ENCODE data around the gene POU2F1.

The POU2F1 gene

DNA sequence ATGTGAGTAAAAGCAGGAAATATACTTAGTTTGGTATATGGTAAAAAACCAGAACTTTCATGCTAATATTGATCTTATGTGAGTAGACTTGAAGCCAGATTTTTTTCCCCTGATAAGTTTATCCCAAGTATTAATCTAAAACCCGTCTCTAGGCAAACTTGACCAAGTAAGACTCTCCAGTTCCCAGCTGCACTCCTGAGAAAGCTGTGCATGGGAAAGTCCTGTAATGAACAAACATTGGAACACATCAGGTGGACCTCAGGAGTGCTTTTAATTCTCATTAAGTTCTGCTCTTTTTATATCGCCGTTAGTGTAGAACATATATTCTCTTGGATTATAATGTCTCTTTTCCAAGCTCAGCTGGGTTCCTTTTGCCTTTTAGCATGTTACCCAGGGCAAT is 192.6 kb downstream of the POU2F1 start:
- no peaks in the 10 kb centered on the region for H3K9me3 ChIP-seq (ENCODE audit: control insufficient read depth, insufficient read depth, low read length)
- H3K4me1 ChIP-seq (ENCODE audit: control insufficient read depth, insufficient read depth, low read length), result peaks cover 2% of the 10 kb centered on the region; the same call in 1 of the 2 replicates
- no CpG with 5 or more reads among the region's 3 CpGs for WGBS (ENCODE audit: insufficient coverage, insufficient read length)
- peaks cover 11% of the 10 kb centered on the region for H3K36me3 ChIP-seq (ENCODE audit: control insufficient read depth, insufficient read depth, low read length)
- no peak overlapping the region for H3K27ac ChIP-seq (ENCODE audit: low read length)
- DNase-seq (ENCODE audit: low read depth, low spot score), result no peak
- no peak overlapping the region for H3K4me3 ChIP-seq (ENCODE audit: low read length)
- no peaks in the 10 kb centered on the region for H3K27me3 ChIP-seq (ENCODE audit: control insufficient read depth, insufficient read depth, low read length)

GRCh38 chr1:167416506-167416905 is 195.8 kb downstream of the POU2F1 start:
- H3K36me3 ChIP-seq (ENCODE audit: control insufficient read depth, insufficient read depth, low read length), result peaks cover 11% of the 10 kb centered on the region
- no peak overlapping the region for H3K27ac ChIP-seq (ENCODE audit: low read length)
- no CpG with 5 or more reads among the region's 1 CpG for WGBS (ENCODE audit: insufficient coverage, insufficient read length)

DNA sequence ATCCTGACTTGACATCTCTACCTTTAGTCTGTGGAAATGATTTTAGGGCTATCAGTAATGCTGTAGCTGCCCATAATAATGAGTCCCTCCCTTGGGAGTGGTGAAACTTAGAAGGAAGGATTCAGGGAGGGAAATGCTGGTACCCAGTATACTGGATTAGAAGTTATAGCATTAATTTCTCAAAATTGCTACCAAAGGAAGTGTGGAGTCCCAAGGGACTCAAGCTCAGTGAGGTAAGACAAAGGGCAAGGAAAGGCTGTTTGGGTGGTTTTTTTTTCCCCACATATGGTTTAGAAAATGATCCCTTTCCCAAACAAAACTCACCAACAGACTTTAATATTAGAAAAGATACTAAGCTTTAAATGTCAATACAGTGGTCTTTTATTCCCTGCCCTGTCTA is 197.7 kb downstream of the POU2F1 start:
- H3K4me3 ChIP-seq (ENCODE audit: low read length), result no peak overlapping the region
- no peaks in the 10 kb centered on the region for H3K9me3 ChIP-seq (ENCODE audit: control insufficient read depth, insufficient read depth, low read length)
- H3K27me3 ChIP-seq (ENCODE audit: control insufficient read depth, insufficient read depth, low read length), result no peaks in the 10 kb centered on the region
- H3K36me3 ChIP-seq (ENCODE audit: control insufficient read depth, insufficient read depth, low read length), result peaks cover 4% of the 10 kb centered on the region; the same call in 1 of the 2 replicates
- H3K4me1 ChIP-seq (ENCODE audit: control insufficient read depth, insufficient read depth, low read length), result peaks cover 2% of the 10 kb centered on the region; the same call in 1 of the 2 replicates
- no peak for DNase-seq (ENCODE audit: low read depth, low spot score)
- no peak overlapping the region for H3K27ac ChIP-seq (ENCODE audit: low read length)

More at GRCh38 chr1:167416506-167416905, 195.8 kb downstream of the POU2F1 start:
- Histone ChIP-seq H3K9me3 (ENCODE audit: control insufficient read depth, insufficient read depth, low read length) (no peaks in the 10 kb centered on the region), H3K27me3 (ENCODE audit: control insufficient read depth, insufficient read depth, low read length) (no peaks in the 10 kb centered on the region), H3K4me3 (ENCODE audit: low read length) (no peak overlapping the region), H3K4me1 (ENCODE audit: control insufficient read depth, insufficient read depth, low read length) (peaks cover 2% of the 10 kb centered on the region; the same call in 1 of the 2 replicates)
- DNase-seq (ENCODE audit: low read depth, low spot score), result no peak

DNA sequence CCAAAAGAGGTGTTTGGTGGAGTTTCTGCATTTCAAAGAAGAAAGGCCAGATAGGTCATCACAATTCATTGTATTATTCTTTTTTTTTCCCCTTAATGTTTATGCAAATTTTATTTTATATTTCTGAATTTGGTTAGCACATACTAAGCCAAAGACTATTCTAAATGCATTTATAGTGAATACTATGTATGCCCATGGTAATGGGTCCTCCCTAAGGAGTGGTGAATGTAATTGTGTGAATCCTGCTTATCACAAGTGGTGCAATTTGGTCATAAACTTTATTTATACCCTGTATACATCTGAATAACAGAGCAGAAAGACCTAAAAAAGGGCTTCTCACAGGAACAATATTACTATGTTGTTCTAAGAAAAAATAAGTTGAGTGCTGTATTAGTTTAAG is 198.6 kb downstream of the POU2F1 start:
- Histone ChIP-seq H3K27ac (ENCODE audit: low read length) (no peak overlapping the region), H3K4me1 (ENCODE audit: control insufficient read depth, insufficient read depth, low read length) (peaks cover 2% of the 10 kb centered on the region; the same call in 1 of the 2 replicates), H3K4me3 (ENCODE audit: low read length) (no peak overlapping the region), H3K36me3 (ENCODE audit: control insufficient read depth, insufficient read depth, low read length) (peaks cover 4% of the 10 kb centered on the region; the same call in 1 of the 2 replicates), H3K27me3 (ENCODE audit: control insufficient read depth, insufficient read depth, low read length) (no peaks in the 10 kb centered on the region), H3K9me3 (ENCODE audit: control insufficient read depth, insufficient read depth, low read length) (no peaks in the 10 kb centered on the region)
- DNase-seq (ENCODE audit: low read depth, low spot score), result no peak

- Histone ChIP-seq H3K27ac (ENCODE audit: low read length) (no peak overlapping the region), H3K9me3 (ENCODE audit: control insufficient read depth, insufficient read depth, low read length) (no peaks in the 10 kb centered on the region), H3K36me3 (ENCODE audit: control insufficient read depth, insufficient read depth, low read length) (peaks cover 2% of the 10 kb centered on the region; the same call in 1 of the 2 replicates), H3K27me3 (ENCODE audit: control insufficient read depth, insufficient read depth, low read length) (no peaks in the 10 kb centered on the region), H3K4me3 (ENCODE audit: low read length) (no peak overlapping the region), H3K4me1 (ENCODE audit: control insufficient read depth, insufficient read depth, low read length) (peaks cover 5% of the 10 kb centered on the region)
- DNase-seq (ENCODE audit: low read depth, low spot score), result no peak
- WGBS (ENCODE audit: insufficient coverage, insufficient read length), result no CpG with 5 or more reads among the region's 3 CpGs
Observed at GRCh38 chr1:167420510-167420909, 199.8 kb downstream of the POU2F1 start.

DNA sequence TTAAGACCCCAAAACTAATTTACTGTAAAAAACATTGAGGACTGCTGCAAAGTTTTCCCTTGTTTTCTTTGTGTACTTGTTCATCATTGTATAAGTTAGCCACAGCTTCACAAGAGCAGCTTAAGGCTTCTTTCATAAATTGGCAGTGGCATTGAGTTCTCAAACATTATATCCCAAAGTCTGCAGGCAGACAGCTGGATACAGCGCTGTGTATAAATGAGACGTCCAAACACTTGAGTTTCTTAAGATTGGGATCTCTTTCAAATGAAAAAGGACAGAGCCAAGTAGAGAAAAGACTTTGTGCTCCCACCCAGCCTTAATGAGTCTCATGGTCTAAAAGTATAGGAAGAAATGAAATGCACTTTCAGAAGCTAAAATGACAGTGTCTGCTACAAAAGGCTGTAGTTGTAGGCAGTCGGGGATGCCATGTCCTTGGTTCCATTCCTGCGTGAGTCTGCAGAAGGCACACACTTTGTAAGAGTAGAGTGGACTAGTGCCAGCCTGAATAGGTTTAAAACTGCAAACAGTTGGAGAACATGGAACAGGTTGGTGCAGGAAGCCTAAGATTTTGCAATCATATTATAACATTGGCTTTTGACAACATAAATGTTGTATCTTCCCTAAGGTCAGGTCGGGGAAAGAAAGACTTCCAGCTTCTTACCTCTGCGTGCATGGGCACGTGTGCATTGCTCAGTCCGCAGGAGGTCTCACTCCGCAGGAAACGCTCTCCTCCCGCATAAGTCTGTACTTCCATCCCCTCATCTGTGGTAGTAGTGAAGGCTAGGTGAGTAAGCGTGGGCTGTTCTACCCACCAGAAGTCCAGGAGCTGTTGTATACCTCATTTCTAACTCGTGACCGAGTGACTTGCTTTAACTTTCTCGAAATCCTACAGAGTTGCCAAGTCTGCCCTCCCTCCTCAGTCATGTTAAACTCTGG is 203.3 kb downstream of the POU2F1 start:
- Histone ChIP-seq H3K36me3 (ENCODE audit: control insufficient read depth, insufficient read depth, low read length) (no peaks in the 10 kb centered on the region), H3K27ac (ENCODE audit: low read length) (no peak overlapping the region), H3K9me3 (ENCODE audit: control insufficient read depth, insufficient read depth, low read length) (no peaks in the 10 kb centered on the region), H3K27me3 (ENCODE audit: control insufficient read depth, insufficient read depth, low read length) (no peaks in the 10 kb centered on the region), H3K4me1 (ENCODE audit: control insufficient read depth, insufficient read depth, low read length) (peaks cover 3% of the 10 kb centered on the region), H3K4me3 (ENCODE audit: low read length) (no peak overlapping the region)
- DNase-seq (ENCODE audit: low read depth, low spot score), result no peak
- no CpG with 5 or more reads among the region's 15 CpGs for WGBS (ENCODE audit: insufficient coverage, insufficient read length)

GRCh38 chr1:167425482-167425881 is 204.8 kb downstream of the POU2F1 start:
- Histone ChIP-seq H3K4me1 (ENCODE audit: control insufficient read depth, insufficient read depth, low read length) (peaks cover 7% of the 10 kb centered on the region), H3K27ac (ENCODE audit: low read length) (no peak overlapping the region), H3K9me3 (ENCODE audit: control insufficient read depth, insufficient read depth, low read length) (no peaks in the 10 kb centered on the region), H3K4me3 (ENCODE audit: low read length) (no peak overlapping the region), H3K36me3 (ENCODE audit: control insufficient read depth, insufficient read depth, low read length) (no peaks in the 10 kb centered on the region), H3K27me3 (ENCODE audit: control insufficient read depth, insufficient read depth, low read length) (no peaks in the 10 kb centered on the region)
- no CpG with 5 or more reads among the region's 7 CpGs for WGBS (ENCODE audit: insufficient coverage, insufficient read length)
- DNase-seq (ENCODE audit: low read depth, low spot score), result no peak

DNA sequence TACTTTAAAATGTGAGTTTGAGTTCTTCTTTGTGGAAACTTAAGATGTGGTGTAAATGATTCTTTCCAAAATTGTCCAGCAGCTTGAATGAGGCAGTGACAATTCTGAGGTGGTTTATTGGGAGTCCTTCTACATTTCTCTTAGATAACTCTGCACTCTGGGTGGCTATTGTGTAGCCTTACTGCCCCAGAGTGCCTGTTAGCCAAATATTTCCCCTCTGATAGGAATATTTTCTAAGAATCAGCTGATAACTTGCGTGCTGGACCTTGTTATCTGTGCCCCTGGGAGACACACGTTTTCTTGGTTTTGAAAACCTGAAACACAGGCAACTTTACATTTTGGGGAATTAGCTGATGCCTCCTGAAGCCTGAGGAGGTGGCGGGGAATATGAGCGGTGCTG is 206.0 kb downstream of the POU2F1 start:
- Histone ChIP-seq H3K9me3 (ENCODE audit: control insufficient read depth, insufficient read depth, low read length) (no peaks in the 10 kb centered on the region), H3K27me3 (ENCODE audit: control insufficient read depth, insufficient read depth, low read length) (no peaks in the 10 kb centered on the region), H3K27ac (ENCODE audit: low read length) (no peak overlapping the region), H3K4me3 (ENCODE audit: low read length) (no peak overlapping the region), H3K36me3 (ENCODE audit: control insufficient read depth, insufficient read depth, low read length) (no peaks in the 10 kb centered on the region), H3K4me1 (ENCODE audit: control insufficient read depth, insufficient read depth, low read length) (peaks cover 17% of the 10 kb centered on the region)
- no CpG with 5 or more reads among the region's 4 CpGs for WGBS (ENCODE audit: insufficient coverage, insufficient read length)
- no peak for DNase-seq (ENCODE audit: low read depth, low spot score)

DNA sequence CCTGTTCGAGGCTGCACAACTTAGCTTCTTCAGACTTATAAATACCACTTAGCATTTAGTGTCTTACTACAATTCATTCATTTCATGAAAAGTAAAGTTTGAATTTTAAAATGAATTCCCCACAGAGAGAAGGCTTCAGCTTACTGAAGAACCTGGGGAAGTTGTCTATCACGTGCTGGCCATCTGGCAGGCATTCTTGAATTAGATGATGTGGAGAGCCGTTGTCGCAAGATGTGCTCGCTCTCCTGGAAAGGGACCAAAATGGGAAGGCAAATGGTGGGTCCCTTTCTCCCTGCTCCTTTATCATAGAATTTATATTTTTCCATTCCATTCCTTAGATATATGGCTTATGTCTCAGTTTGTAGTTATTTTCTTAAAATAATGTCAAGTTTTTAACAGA is 207.2 kb downstream of the POU2F1 start:
- Histone ChIP-seq H3K27ac (ENCODE audit: low read length) (no peak overlapping the region), H3K4me3 (ENCODE audit: low read length) (no peak overlapping the region), H3K4me1 (ENCODE audit: control insufficient read depth, insufficient read depth, low read length) (peaks cover 22% of the 10 kb centered on the region), H3K27me3 (ENCODE audit: control insufficient read depth, insufficient read depth, low read length) (no peaks in the 10 kb centered on the region), H3K36me3 (ENCODE audit: control insufficient read depth, insufficient read depth, low read length) (no peaks in the 10 kb centered on the region), H3K9me3 (ENCODE audit: control insufficient read depth, insufficient read depth, low read length) (no peaks in the 10 kb centered on the region)
- no CpG with 5 or more reads among the region's 5 CpGs for WGBS (ENCODE audit: insufficient coverage, insufficient read length)
- no peak for DNase-seq (ENCODE audit: low read depth, low spot score)

DNA sequence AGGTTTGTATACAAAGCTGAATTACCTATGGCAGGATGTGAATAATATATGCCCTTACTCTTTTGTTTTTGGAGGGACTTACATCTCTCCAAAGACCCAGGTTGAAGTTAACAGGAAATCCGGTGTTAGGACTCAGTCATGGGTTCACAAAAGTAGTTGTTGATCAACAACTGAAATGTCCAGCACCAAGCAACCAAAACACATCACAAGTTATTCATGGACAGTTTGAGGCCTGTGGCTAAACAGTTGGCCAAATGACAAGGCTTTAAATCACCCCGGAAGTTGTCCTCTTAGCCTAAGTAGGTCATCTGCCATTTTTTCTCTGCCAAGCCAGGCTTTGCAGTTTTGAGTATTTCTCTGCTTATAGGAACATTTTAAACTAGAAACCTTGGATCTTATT is 207.7 kb downstream of the POU2F1 start:
- Histone ChIP-seq H3K36me3 (ENCODE audit: control insufficient read depth, insufficient read depth, low read length) (no peaks in the 10 kb centered on the region), H3K4me1 (ENCODE audit: control insufficient read depth, insufficient read depth, low read length) (peaks cover 22% of the 10 kb centered on the region), H3K27ac (ENCODE audit: low read length) (no peak overlapping the region), H3K4me3 (ENCODE audit: low read length) (no peak overlapping the region), H3K9me3 (ENCODE audit: control insufficient read depth, insufficient read depth, low read length) (no peaks in the 10 kb centered on the region), H3K27me3 (ENCODE audit: control insufficient read depth, insufficient read depth, low read length) (no peaks in the 10 kb centered on the region)
- DNase-seq (ENCODE audit: low read depth, low spot score), result no peak
- WGBS (ENCODE audit: insufficient coverage, insufficient read length), result no CpG with 5 or more reads among the region's 2 CpGs

- DNase-seq (ENCODE audit: low read depth, low spot score), result no peak
- Histone ChIP-seq H3K36me3 (ENCODE audit: control insufficient read depth, insufficient read depth, low read length) (no peaks in the 10 kb centered on the region), H3K4me3 (ENCODE audit: low read length) (no peak overlapping the region), H3K27me3 (ENCODE audit: control insufficient read depth, insufficient read depth, low read length) (no peaks in the 10 kb centered on the region), H3K4me1 (ENCODE audit: control insufficient read depth, insufficient read depth, low read length) (peaks cover 22% of the 10 kb centered on the region), H3K9me3 (ENCODE audit: control insufficient read depth, insufficient read depth, low read length) (no peaks in the 10 kb centered on the region), H3K27ac (ENCODE audit: low read length) (no peak overlapping the region)
- no CpG with 5 or more reads among the region's 2 CpGs for WGBS (ENCODE audit: insufficient coverage, insufficient read length)
Observed at GRCh38 chr1:167429612-167430011, 208.9 kb downstream of the POU2F1 start.

Measured in iPS DF 6.9 (cell line).